ENCODE data around the gene TOP3B. TPM values are rescaled to one million over a fixed set of nuclear protein-coding genes. Genes with fewer than 3 reads are reported as not detected.

Gene TOP3B
- total RNA-seq, 4 donors from 2014 or later = 12.3 to 27.5 (median 20.4) TPM

GRCh38 chr22:21909871-21910270 is 72.7 kb downstream of the TOP3B start:
- intact Hi-C loops (cut with DNase I) = no loop called here
- Histone ChIP-seq H3K27ac (replicated peaks in 1 of 4) (no peak overlapping the region), H3K4me1 (no peaks in the 10 kb centered on the region), H3K36me3 (no peaks in the 10 kb centered on the region), H3K9me3 (no peaks in the 10 kb centered on the region), H3K4me3 (no peak overlapping the region), H3K27me3 (no peaks in the 10 kb centered on the region)
- 97% methylated on average over 2 of the region's 2 CpGs for WGBS
- TF ChIP-seq POLR2AphosphoS5 (IDR thresholded peaks at IDR 0.05) = no peak
- no peak for TF ChIP-seq POLR2A (IDR thresholded peaks at IDR 0.05; ENCODE audit: low read depth)
- no peak for TF ChIP-seq EP300 (IDR thresholded peaks at IDR 0.05)
- no peak for TF ChIP-seq CTCF (IDR thresholded peaks at IDR 0.05)
- DNase-seq (ENCODE audit: extremely low spot score) = no peak

GRCh38 chr22:21907638-21908522 is 74.7 kb downstream of the TOP3B start:
- no peak for DNase-seq (ENCODE audit: extremely low spot score)
- intact Hi-C loops (cut with DNase I) = no loop called here
- WGBS = 95% methylated on average over 7 of the region's 7 CpGs
- no peaks in the 10 kb centered on the region for H3K27me3 ChIP-seq
- H3K27ac ChIP-seq (replicated peaks in 1 of 4) = no peak overlapping the region
- H3K36me3 ChIP-seq = peaks cover 0 to 6% (median 0%) of the 10 kb centered on the region in 4 donors
- H3K9me3 ChIP-seq = no peaks in the 10 kb centered on the region
- no peak for TF ChIP-seq EP300 (IDR thresholded peaks at IDR 0.05)
- TF ChIP-seq POLR2A (IDR thresholded peaks at IDR 0.05; ENCODE audit: low read depth) = no peak
- TF ChIP-seq POLR2AphosphoS5 (IDR thresholded peaks at IDR 0.05) = no peak
- TF ChIP-seq CTCF (IDR thresholded peaks at IDR 0.05) = no peak
- no peaks in the 10 kb centered on the region for H3K4me1 ChIP-seq
- no peak overlapping the region for H3K4me3 ChIP-seq

Other genes with a start within 250 kb of the TOP3B start
- 10 to 100 TPM; 12.0 to 30.7 (median 16.5) TPM for gene YPEL1, start 247.0 kb downstream of the TOP3B start, total RNA-seq
- 10 to 100 TPM; 44.9 to 87.2 (median 63.5) TPM for gene MAPK1, start 115.1 kb downstream of the TOP3B start, total RNA-seq
- gene PPM1F, start 29.9 kb downstream of the TOP3B start, total RNA-seq = 10 to 100 TPM; 30.3 to 88.5 (median 74.1) TPM

All from esophagus muscularis mucosa (tissue), 4 donors.